ENCODE data around the gene NCOA1.
A peak's percentile ranks its signal among the peaks of the same experiment; 100 is the strongest.
"Not testable (repeated sequence)": the region's sequence is repeated elsewhere in the genome, so short reads cannot be mapped to it uniquely, and the experiment has no call there.

Gene NCOA1

DNA sequence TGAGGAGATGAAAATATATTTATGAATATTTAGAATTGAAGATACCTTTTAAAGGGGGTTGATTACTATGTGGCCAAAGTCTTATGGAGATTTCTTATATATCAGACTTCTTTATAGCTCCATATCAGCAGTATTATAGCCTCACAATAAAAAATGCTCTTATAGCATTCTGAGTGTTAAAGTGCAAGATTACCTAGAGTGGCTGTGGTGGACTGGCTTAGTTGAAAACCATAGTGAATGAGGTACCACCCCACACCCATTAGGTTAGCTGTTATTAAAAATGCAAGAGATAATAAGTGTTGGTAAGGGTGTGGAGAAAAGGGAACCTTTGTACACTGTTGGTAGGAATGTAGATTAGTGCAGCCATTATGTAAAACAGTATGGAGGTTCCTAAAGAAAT, 39.7 kb downstream of the NCOA1 start:
- H3K4me1 ChIP-seq (ENCODE audit: control insufficient read depth, low read length) = no peaks in the 10 kb centered on the region
- H3K9me3 ChIP-seq (ENCODE audit: control insufficient read depth, insufficient read depth, low read length) = peaks cover 4% of the 10 kb centered on the region; the same call in 1 of the 2 replicates
- no peaks in the 10 kb centered on the region for H4K20me1 ChIP-seq (ENCODE audit: control insufficient read depth, insufficient read depth, low read depth, low read length)
- H3K4me3 ChIP-seq (ENCODE audit: low read length) = no peak overlapping the region
- H3K4me2 ChIP-seq (ENCODE audit: low read length) = no peak overlapping the region
- no peaks in the 10 kb centered on the region for H3K27me3 ChIP-seq (ENCODE audit: control insufficient read depth, low read length)
- H3K9me2 ChIP-seq (replicated peaks; ENCODE audit: control insufficient read depth, low read length) = no peaks in the 10 kb centered on the region
- no peaks in the 10 kb centered on the region for H3F3A ChIP-seq (ENCODE audit: control insufficient read depth, insufficient read depth)
- TF ChIP-seq EZH2phosphoT487 (IDR thresholded peaks at IDR 0.05; ENCODE audit: borderline replicate concordance, low read length) (no peak), CTCF (IDR thresholded peaks at IDR 0.05; ENCODE audit: low read depth, low read length, poor library complexity, severe bottlenecking) (no peak)
- no peaks in the 10 kb centered on the region for H3K79me2 ChIP-seq (ENCODE audit: control insufficient read depth, low read length)
- no peak overlapping the region for H3K27ac ChIP-seq (ENCODE audit: low read depth, low read length)
- no peaks in the 10 kb centered on the region for H3K36me3 ChIP-seq (ENCODE audit: control insufficient read depth, low read length)

- H3K27me3 ChIP-seq (ENCODE audit: control insufficient read depth, low read length); H3K4me3 ChIP-seq (ENCODE audit: low read length); H3K4me2 ChIP-seq (ENCODE audit: low read length); H3K9me2 ChIP-seq (replicated peaks; ENCODE audit: control insufficient read depth, low read length); H3K9me3 ChIP-seq (ENCODE audit: control insufficient read depth, insufficient read depth, low read length); H3K79me2 ChIP-seq (ENCODE audit: control insufficient read depth, low read length); H4K20me1 ChIP-seq (ENCODE audit: control insufficient read depth, insufficient read depth, low read depth, low read length); H3K4me1 ChIP-seq (ENCODE audit: control insufficient read depth, low read length); H3F3A ChIP-seq (ENCODE audit: control insufficient read depth, insufficient read depth); H3K27ac ChIP-seq (ENCODE audit: low read depth, low read length); H3K36me3 ChIP-seq (ENCODE audit: control insufficient read depth, low read length): not testable (repeated sequence)
Observed at GRCh38 chr2:24531610-24532009, 40.6 kb downstream of the NCOA1 start.

DNA sequence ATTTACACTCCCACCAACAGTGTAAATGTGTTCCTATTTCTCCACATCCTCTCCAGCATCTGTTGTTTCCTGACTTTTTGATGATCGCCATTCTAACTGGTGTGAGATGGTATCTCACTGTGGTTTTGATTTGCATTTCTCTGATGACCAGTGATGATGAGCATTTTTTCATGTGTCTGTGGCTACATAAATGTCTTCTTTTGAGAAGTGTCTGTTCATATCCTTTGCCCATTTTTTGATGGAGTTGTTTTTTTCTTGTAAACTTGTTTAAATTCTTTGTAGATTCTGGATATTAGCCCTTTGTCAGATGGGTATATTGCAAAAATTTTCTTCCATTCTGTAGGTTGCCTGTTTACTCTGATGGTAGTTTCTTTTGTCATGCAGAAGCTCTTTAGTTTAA, 41.0 kb downstream of the NCOA1 start:
- not testable (repeated sequence) for H3K27me3 ChIP-seq (ENCODE audit: control insufficient read depth, low read length); H3K36me3 ChIP-seq (ENCODE audit: control insufficient read depth, low read length); H3K4me1 ChIP-seq (ENCODE audit: control insufficient read depth, low read length); H3K9me3 ChIP-seq (ENCODE audit: control insufficient read depth, insufficient read depth, low read length); H3K4me2 ChIP-seq (ENCODE audit: low read length); H3F3A ChIP-seq (ENCODE audit: control insufficient read depth, insufficient read depth); H3K27ac ChIP-seq (ENCODE audit: low read depth, low read length); H3K9me2 ChIP-seq (replicated peaks; ENCODE audit: control insufficient read depth, low read length); H4K20me1 ChIP-seq (ENCODE audit: control insufficient read depth, insufficient read depth, low read depth, low read length); H3K79me2 ChIP-seq (ENCODE audit: control insufficient read depth, low read length); H3K4me3 ChIP-seq (ENCODE audit: low read length)

GRCh38 chr2:24533574-24533973, 42.5 kb downstream of the NCOA1 start:
- not testable (repeated sequence) for H3K27me3 ChIP-seq (ENCODE audit: control insufficient read depth, low read length); H3K36me3 ChIP-seq (ENCODE audit: control insufficient read depth, low read length); H3K27ac ChIP-seq (ENCODE audit: low read depth, low read length); H3K9me2 ChIP-seq (replicated peaks; ENCODE audit: control insufficient read depth, low read length); H3K4me1 ChIP-seq (ENCODE audit: control insufficient read depth, low read length); H3K4me3 ChIP-seq (ENCODE audit: low read length); H4K20me1 ChIP-seq (ENCODE audit: control insufficient read depth, insufficient read depth, low read depth, low read length); H3K79me2 ChIP-seq (ENCODE audit: control insufficient read depth, low read length); H3F3A ChIP-seq (ENCODE audit: control insufficient read depth, insufficient read depth); H3K4me2 ChIP-seq (ENCODE audit: low read length)
- peaks cover 13% of the 10 kb centered on the region; the same call in 1 of the 2 replicates for H3K9me3 ChIP-seq (ENCODE audit: control insufficient read depth, insufficient read depth, low read length)

GRCh38 chr2:24538720-24539119, 47.7 kb downstream of the NCOA1 start:
- no peak for TF ChIP-seq CTCF (IDR thresholded peaks at IDR 0.05; ENCODE audit: low read depth, low read length, poor library complexity, severe bottlenecking)
- TF ChIP-seq EZH2phosphoT487 (IDR thresholded peaks at IDR 0.05; ENCODE audit: borderline replicate concordance, low read length) = no peak
- no peak overlapping the region for H3K27ac ChIP-seq (ENCODE audit: low read depth, low read length)
- H3K27me3 ChIP-seq (ENCODE audit: control insufficient read depth, low read length) = no peaks in the 10 kb centered on the region
- peaks cover 9% of the 10 kb centered on the region; the same call in 1 of the 2 replicates for H3K9me3 ChIP-seq (ENCODE audit: control insufficient read depth, insufficient read depth, low read length)
- H3K4me2 ChIP-seq (ENCODE audit: low read length) = 0 out of 2 replicates have a peak overlapping the region, but pooled peaks have one; percentile 8
- no peaks in the 10 kb centered on the region for H3K36me3 ChIP-seq (ENCODE audit: control insufficient read depth, low read length)
- H3F3A ChIP-seq (ENCODE audit: control insufficient read depth, insufficient read depth) = no peaks in the 10 kb centered on the region
- peaks cover 15% of the 10 kb centered on the region for H3K4me1 ChIP-seq (ENCODE audit: control insufficient read depth, low read length)
- H3K9me2 ChIP-seq (replicated peaks; ENCODE audit: control insufficient read depth, low read length) = no peaks in the 10 kb centered on the region
- no peaks in the 10 kb centered on the region for H4K20me1 ChIP-seq (ENCODE audit: control insufficient read depth, insufficient read depth, low read depth, low read length)
- H3K4me3 ChIP-seq (ENCODE audit: low read length) = no peak overlapping the region
- no peaks in the 10 kb centered on the region for H3K79me2 ChIP-seq (ENCODE audit: control insufficient read depth, low read length)
